GM18502 (cell line): ENCODE data around the gene RERE.

Experiments
- ATAC-seq: cut with Tn5 transposase; IDR thresholded peaks from one replicate; pipeline ENCODE4 v1.9.1; 2021; ENCODE audit warnings: mild to moderate bottlenecking; ENCODE audit not compliant: unreplicated experiment, poor library complexity

Gene RERE

DNA sequence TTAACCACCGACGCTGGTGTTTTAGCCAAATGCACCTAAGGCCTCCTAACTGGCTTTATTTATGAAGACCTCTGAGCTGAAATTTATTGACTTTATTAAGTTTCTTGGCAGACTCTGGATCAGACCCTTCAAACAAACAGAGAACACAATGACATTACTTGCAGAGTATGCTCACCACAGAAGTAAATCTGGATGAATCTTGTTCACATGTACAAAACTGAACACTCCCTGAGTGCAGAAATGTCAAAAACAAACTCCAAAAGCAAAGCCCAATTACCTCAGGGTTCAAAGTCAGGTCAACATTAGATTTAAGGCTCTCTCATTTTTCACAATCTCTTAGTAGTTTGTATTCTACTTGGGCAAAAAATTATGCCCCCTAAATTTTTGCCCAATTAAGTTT is 280.9 kb downstream of the RERE start:
- no peak for ATAC-seq

GRCh38 chr1:8533907-8534306 is 283.5 kb downstream of the RERE start:
- ATAC-seq, result no peak

- ATAC-seq, result no peak
Measured at GRCh38 chr1:8533124-8533523, 284.3 kb downstream of the RERE start.

DNA sequence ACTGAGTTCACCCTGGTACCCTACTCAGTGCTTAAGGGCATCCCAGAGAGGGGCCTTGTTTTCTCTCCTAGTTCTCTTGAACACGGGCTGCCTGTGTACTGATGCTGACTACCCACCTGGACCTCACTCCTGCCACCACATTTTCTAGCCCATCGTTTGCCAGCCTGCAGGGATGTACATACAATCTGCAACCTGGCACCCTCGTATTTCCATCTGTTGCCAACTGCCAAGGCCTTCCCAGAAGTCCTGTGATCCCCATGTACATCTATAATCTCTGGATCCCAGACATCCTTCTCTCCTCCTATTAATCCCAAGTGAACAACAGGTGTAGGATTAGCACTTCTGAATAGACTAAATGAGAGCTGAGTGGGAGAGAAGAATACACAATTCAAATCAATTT is 287.5 kb downstream of the RERE start:
- no peak for ATAC-seq

DNA sequence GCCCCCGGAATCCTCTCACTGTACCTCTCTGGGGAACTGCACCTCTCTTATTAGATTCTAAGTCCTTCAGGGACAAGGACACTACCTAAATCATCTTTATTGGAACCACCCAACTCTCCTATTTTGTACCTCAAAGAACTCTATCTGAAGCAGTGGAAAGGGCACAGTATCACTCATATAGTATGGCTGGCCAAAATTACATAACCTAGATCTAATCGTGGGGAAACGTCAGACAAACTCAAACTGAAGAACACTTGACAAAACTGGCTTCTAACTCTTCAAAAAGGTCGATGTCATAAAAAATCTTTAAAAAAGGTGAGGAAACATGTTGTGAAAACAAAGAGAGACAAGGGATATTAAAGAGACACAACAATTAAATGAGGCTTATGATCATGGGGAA is 289.5 kb downstream of the RERE start:
- ATAC-seq, result no peak

DNA sequence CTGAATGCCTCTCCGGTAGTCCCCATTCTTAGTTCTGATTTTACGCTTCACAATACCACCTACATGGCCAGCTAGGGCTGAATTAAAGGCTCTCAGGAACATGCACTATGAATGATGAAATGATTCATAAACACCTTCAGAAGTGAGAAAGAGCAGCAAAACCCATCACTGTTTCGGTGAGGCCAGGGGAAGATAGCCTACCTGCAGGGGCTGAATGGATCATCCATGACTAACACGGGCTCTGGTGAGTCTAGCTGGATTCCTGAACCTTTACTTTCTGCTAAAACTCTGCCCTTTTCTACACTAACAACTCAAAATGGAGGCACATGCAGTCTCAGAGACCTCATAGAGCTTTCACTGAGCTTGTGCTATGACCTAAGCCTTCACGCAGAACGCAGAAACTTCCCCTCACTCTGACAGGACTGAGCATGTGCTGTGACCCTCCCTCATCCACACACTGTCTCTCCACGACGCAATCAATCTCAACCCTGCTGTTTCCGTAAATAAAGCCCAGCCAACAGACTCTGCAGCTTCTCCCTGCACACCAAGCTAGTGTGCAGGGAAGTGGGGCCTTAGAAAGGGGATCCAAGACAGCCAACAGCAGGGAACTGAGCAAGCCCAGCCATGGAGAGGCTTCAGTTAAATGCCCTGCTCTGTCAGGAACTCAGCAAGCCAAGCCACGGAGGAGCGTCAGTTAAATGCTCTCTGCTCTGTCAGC is 291.7 kb downstream of the RERE start:
- peak; percentile 74 for ATAC-seq

GRCh38 chr1:8525216-8525557 is 292.3 kb downstream of the RERE start:
- ATAC-seq, result peak; percentile 10

DNA sequence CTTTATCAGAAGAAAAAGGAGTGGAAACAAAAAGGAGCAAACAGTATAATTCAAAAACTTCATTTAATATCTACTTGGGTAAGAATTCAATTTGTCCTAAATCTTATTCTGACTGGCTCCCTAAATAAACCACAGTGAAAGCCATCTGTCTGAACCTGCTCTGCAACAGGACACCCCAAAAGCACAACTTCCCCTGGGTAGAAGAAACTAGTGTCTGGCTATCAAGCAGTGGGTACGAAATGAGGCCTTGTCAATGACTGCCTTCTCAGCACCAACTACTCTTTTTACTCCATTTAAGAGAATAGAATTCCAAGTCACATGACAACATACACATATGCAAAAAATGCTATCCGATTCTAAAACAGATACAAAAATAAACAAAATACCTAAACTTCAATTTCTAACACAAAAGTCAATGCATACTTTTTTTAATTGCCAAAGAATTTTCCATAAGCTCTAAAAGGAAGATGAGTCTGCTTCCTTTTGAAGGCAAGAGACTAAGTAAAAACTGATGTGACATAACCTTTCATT is 292.7 kb downstream of the RERE start:
- ATAC-seq, result no peak

GRCh38 chr1:8523666-8524206 is 293.7 kb downstream of the RERE start:
- no peak for ATAC-seq

DNA sequence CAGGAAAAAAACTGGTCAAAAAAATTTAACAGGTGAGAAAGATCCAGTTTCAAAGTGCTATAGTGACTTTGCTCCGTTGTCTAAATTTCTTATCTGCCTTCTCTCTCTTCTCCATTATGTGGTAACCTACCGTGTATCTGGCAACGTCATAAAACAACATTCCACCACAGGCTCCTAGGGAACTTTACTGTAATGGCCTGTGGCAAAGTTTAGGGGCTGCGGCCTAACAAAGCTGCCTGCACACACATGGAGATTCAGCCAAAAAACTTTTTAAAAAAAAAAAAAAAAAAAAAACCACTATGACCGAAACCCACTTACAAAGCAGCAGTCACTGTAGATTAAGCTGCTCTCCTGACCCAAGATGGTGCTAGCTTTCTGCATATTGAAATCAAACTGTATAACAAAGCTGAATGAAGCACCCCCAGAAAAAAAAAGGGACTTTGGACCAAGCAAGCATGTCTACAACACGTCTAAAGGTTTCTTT is 296.9 kb downstream of the RERE start:
- no peak for ATAC-seq

- ATAC-seq, result no peak
Measured at GRCh38 chr1:8519167-8519566, 298.3 kb downstream of the RERE start.

- no peak for ATAC-seq
Measured at GRCh38 chr1:8518490-8518801, 299.0 kb downstream of the RERE start.

DNA sequence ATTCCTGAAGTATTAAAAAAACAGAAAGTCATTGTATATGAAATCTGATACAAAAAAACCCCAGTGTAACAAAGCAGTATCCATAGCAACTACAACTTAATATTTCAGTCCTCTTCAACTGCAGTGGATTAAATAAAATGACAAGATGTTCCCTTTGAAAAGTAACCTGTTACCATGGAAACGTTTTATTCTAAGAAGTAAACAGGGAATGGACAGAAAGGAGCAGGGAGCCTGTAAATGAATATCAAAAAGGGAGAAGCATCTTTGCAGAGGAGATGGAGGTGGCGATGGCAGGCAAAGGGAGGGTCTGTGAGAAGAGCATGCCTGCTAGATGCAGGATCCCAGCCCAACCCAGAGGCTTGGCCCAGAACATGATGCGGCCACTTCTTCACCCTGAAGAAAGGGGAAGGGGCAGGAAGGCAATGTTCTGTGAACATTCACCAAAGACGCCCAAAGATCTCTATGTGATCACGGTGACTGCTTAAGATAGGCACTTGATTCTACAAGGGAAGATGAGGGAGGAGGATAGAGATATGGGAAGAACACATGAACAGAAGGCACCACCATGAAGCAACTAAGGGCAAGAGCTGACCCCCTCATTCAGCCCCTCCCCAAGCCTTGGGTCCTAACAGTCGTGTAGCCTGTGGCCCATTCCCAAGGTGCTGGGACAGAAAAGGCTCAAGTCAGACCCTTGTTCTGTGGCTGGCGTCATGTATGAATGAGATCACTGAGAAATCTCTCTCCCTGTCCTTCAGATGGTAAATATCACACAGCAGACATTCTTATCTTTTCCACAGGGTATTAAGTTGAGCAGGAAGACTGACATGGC is 299.6 kb downstream of the RERE start:
- ATAC-seq, result no peak

- no peak for ATAC-seq
Measured at GRCh38 chr1:8516793-8517556, 300.5 kb downstream of the RERE start.

- no peak for ATAC-seq
Measured at GRCh38 chr1:8516278-8516777, 301.1 kb downstream of the RERE start.

GRCh38 chr1:8512504-8512903 is 304.9 kb downstream of the RERE start:
- ATAC-seq, result no peak

GRCh38 chr1:8510041-8510823 is 307.2 kb downstream of the RERE start:
- ATAC-seq, result no peak

DNA sequence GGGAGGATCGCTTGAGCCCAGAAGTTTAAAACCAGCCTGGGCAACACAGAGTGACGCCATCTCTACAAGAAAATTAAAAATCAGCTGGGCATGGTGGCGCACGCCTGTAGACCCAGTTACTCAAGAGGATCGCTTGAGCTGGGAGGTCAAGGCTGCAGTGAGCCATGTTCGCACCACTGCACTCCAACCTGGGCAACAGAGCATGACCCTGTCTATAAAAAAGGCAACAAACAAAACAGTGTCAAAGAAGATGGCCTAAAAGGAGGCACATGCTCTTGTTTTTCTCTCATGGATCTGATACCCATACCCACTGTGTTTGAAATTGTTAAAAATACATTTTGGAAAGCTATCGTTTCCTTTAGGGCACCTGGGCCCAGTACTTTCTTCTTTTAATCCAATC is 307.9 kb downstream of the RERE start:
- no peak for ATAC-seq

DNA sequence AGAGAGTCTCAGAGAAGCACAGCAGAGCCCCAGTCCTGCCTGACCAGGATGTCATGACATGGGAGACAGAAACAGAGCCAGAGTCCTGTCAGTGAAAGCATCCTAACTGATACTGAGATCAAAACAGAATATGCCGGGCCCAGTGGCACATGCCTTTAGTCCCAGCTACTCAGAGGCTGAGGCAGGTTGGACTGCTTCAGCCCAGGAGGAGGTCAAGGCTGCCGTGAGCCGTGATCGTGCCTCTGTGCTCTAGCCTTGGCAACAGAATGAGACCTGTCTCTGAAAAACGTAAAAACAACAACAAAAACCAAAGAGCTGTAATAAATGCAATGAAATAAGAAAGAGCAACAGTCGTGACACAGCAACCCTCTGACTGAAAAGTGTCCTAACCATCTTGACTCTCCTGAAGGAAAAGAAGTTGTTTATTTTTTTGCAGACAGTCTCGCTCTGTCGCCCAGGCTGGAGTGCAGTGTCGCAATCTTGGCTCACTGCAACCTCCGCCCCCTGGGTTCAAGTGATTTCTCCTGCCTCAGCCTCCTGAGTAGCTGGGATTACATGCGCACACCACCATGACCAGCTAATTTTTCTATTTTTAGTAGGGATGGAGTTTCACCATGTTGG is 310.3 kb downstream of the RERE start:
- no peak for ATAC-seq
